ENCODE measurements around the gene MYMK. TPM values are rescaled to one million over a fixed set of nuclear protein-coding genes. Genes with fewer than 3 reads are reported as not detected.

The MYMK gene
- total RNA-seq, 1 donor from 2014 or later, result not detected

DNA sequence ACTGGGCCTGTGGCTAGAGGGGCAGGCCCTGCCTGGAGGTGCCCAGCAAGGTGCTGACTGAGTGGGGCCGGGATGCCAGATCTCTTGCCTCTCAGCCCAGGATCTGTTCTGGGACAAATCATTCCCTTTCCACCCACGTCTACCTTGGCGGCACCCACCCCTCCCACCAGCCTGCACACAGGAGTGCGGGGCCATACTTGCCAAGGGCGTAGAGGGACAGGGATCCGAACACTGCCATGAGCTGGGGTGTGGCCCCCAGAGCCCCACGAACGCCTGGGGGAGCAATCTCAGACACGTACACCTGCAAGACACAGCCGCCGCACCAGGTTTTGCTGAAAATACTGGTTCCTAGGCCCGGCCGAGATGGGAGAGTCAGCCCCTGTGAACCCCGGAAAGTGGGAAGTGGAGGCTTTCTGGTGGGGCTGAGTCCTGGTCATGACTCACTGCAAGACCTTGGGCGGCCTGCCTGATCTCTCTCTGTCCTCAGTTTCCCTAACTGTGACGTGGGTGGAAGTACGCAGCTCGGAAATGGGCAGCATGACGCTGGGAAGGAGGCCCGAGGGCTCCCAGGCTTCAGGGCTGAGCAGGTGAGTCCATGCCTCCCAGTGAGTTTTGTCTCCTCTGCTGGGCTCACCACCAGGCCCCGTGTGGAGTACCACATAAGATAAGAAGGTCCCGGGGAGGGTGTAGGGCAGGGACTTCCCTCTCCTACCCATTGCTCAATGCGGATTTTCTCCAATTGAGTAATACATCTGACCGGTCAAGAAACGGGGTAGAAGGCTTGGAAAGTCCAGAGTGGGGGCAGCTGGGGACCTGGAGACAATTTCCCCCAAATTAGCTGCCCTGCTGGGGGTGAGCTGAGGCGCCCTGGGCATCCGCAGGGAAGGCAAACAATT, 48.5 kb downstream of the MYMK start:
- intact Hi-C loops (cut with micrococcal nuclease), result no loop called here
- ATAC-seq, result no peak

DNA sequence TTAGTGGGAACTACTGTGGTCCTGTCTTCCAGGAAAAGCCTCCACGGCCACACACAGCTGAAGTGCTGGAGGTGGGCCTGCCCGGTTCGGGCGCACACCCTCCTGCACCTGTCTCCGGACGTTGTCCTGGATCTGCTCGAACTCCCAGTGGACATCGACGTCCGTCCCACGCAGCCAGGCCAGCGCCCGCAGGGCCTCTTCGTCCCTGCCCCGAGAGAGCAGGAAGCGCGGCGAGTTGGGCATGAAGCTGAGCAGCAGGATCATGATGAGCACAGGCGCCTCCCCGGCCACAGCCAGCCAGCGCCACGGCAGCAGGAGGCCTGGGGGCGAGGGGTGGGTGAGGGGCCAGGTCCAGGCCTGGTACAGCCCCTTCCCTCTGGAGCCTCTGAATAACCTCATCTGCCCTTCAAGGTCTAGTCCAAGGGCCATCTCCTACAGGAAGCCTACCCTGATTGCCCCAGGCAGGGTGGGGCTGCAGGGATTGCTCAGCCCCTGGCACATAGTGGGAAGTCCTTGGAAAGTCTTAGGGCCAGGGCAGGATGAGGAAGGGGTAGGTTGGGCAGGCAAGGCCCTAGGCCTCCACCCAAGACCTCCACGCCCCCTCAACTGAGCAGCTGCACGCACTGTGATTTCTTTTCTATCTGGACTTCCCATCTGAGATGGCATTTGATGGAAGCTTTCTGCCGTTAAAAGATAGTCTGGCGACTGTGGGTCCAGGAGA, 49.3 kb downstream of the MYMK start:
- intact Hi-C loops (cut with micrococcal nuclease), result no loop called here
- no peak for DNase-seq

More for the DNA sequence above, 48.5 kb downstream of the MYMK start:
- no peak for DNase-seq

GRCh38 chr9:133474853-133475252, 49.9 kb downstream of the MYMK start:
- no peak for ATAC-seq
- intact Hi-C loops (cut with micrococcal nuclease), result no loop called here
- no peak for DNase-seq

More for the DNA sequence above, 49.3 kb downstream of the MYMK start:
- no peak for ATAC-seq

DNA sequence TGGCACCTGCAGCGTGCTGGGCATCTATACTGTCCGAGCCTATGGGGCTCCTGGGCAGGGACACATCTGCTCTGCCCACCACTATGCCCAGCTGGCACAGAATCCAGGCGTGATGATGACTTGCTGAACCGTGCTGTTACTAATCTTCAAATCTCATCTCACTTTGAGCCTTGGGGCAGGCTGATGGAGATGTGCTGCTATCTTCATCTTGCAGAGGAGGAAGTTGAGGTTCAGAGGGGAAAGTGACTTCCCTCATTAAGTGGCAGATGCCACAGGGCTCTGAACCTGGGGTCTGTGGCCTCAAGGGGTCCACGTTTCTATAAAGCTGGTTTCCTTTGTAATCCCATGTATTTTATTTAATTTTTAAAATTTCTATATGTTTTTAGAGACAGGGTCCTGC, 50.5 kb downstream of the MYMK start:
- no peak for ATAC-seq
- intact Hi-C loops (cut with micrococcal nuclease), result no loop called here
- no peak for DNase-seq

- DNase-seq (no peak), ATAC-seq (no peak)
- intact Hi-C loops (cut with micrococcal nuclease), result no loop called here
These were observed 51.0 kb downstream of the MYMK start for GRCh38 chr9:133473743-133474142.

GRCh38 chr9:133472753-133473378, 51.9 kb downstream of the MYMK start:
- DNase-seq, result no peak
- ATAC-seq, result no peak
- intact Hi-C loops (cut with micrococcal nuclease), result no loop called here

- no peak for DNase-seq
- no peak for ATAC-seq
- intact Hi-C loops (cut with micrococcal nuclease), result no loop called here
These were observed 52.5 kb downstream of the MYMK start for GRCh38 chr9:133472277-133472645.

- intact Hi-C loops (cut with micrococcal nuclease), result no loop called here
- DNase-seq (no peak), ATAC-seq (no peak)
These were observed 53.0 kb downstream of the MYMK start for GRCh38 chr9:133471551-133472276.

DNA sequence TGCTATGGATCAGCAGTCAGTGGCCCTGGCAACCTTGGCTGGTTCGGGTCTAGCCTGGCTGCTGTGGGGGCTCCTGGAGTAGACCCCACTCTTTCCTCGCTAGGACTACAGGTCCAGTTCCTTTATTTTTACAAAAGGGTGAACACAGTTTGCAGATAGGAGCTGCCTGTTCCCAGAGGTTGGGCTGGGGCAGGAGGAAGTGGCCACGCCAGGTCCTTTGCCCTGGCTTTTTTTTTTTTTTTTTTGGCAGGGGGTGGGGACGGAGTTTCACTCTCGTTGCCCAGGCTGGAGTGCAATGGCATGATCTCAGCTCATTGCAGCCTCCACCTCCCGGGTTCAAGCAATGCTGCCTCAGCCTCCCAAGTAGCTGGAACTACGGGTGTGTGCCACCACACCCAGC, 53.8 kb downstream of the MYMK start:
- ATAC-seq (no peak), DNase-seq (no peak)
- intact Hi-C loops (cut with micrococcal nuclease), result no loop called here

DNA sequence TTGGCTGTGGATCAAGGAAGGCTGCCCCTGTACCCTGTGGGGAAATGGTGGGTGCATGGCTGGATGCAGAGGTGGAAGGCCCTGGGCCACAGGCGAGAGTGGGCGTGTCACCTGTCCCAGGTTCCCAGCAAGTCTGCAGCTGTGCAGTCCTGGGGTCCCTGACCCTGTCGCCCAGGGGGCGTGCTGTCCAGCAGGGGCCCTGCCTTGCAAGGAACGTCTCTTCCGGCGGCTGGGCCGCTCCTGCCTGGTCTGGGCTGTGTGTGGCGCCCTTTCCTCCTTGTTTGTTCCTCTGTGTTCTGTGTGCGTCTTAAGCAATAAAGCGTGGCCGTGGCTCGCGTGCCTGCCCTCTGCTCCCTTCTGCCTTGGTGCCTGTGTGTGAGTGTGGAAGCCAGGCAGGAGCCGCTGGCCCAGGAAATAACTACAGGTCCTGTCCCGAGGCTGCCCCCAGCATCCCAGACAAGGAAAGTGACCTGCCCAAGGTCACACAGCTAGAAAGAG, 54.3 kb downstream of the MYMK start:
- intact Hi-C loops (cut with micrococcal nuclease), result no loop called here
- no peak for DNase-seq
- no peak for ATAC-seq

GRCh38 chr9:133468777-133469421, 55.9 kb downstream of the MYMK start:
- ATAC-seq, result no peak
- intact Hi-C loops (cut with micrococcal nuclease), result no loop called here
- DNase-seq, result no peak

GRCh38 chr9:133468374-133468773, 56.4 kb downstream of the MYMK start:
- no peak for DNase-seq
- no peak for ATAC-seq
- intact Hi-C loops (cut with micrococcal nuclease), result no loop called here

DNA sequence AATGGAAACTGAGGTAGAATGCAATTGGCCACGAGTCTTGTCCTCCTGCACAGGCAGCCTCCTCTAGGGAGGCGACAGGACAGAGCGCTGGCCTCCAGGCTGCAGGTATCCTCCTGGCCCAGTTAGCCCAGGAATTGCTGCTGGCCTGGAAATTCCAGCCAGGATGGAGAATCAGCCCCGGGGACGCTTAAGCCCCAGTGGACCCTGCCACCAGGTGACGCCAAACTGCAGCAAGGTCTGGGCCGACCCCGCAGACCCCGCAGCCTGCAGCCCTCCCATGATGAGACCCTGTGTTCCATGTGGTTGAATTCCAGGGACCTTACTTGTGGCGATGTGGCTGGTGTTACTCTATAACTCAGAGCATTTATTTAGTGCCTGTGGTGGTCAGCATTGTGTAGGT, 57.7 kb downstream of the MYMK start:
- DNase-seq (no peak), ATAC-seq (no peak)
- intact Hi-C loops (cut with micrococcal nuclease), result no loop called here

DNA sequence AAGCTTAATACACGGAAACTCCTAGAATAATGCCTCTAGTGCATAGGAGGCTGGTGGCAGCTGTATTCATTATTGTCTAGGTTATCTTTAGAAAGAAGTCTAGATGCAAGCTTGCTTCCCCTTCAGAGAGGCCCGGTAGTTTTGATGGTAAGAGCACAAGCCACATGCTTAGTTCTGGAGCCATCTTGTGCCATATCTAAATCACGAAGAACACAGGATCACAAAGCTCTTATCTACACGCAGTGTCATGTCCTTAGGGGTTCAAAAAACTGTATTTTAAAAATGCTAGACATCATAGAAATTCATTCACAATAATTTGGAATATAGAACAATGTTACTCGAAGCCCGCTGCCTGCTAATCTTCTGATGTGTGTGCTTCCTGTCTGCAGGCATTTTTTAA, 58.8 kb downstream of the MYMK start:
- no peak for DNase-seq
- intact Hi-C loops (cut with micrococcal nuclease), result no loop called here
- no peak for ATAC-seq

DNA sequence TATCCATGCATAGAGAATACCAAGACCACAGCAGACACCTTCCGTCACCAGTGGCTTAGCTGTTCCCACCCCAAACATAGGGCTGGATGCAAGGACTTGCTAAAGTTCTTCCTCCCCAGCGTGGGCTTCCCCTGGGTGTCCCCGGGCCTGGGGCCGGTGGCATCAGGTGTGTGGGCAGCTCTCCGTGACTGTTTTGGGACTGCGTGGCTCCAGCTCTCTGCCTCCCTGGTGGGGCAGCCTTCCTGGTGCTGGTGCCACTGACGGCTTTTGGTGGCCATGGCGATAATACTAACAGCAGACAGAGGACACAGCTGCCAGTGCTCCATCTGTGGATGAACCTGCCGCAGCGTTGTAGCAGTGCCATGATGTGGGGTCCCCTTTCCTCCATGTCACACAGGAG, 60.1 kb downstream of the MYMK start:
- intact Hi-C loops (cut with micrococcal nuclease), result no loop called here
- DNase-seq, result no peak
- ATAC-seq, result no peak

Data from left ventricle myocardium superior (tissue), 1 donor.